GM11168 (cell line): ENCODE measurements around the gene KCND1.

Source experiments
- in situ Hi-C: fragments of 300-500 bp; cut with MboI; formaldehyde crosslinking; loops from one replicate; pipeline ENCODE4 v1.12.0; 2022; ENCODE audit warnings: low sequenced_read_pairs; ENCODE audit not compliant: unreplicated experiment

The KCND1 gene

DNA sequence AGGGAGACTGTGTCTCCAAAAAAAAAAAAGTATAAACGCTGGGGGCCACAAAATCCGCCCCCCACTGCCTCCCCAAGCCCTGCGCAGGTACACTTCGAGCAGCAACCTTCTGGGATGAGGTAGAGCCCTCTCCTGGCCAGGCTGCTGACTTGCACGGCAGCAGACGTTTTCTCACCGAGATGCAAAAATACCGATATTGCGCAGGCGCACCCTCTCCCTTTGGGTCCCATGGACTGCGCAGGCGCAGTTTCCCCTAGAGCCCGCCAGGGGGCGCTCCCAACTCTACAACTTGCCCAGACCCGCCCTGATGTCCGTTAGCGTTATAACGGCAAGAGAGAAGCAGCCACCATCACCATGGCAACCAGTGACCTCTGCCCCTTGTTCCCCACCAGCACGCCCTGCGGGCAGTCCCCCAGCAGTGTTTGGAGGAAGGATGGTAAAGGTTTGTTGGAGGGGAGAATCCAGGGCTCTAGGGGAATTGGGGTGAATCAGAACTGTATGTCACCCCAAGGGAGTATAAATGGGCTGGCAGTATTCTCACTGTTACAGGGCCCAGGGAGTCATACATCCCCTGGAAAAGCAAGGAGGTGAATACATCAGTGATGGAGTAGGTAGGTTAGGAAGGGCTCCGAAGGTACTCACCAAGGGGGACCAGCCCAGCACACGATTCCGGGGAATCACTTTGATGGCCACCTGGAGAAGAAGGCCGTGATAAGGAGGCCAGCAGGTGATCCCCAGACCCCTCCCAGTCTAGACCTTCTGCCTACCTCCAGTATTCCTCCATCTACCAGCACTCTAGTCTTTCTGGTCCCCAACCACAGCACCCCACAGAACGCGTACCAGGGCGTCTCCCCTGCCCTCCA lies 54.3 kb downstream of the KCND1 start:
- in situ Hi-C loops, result no loop called here

DNA sequence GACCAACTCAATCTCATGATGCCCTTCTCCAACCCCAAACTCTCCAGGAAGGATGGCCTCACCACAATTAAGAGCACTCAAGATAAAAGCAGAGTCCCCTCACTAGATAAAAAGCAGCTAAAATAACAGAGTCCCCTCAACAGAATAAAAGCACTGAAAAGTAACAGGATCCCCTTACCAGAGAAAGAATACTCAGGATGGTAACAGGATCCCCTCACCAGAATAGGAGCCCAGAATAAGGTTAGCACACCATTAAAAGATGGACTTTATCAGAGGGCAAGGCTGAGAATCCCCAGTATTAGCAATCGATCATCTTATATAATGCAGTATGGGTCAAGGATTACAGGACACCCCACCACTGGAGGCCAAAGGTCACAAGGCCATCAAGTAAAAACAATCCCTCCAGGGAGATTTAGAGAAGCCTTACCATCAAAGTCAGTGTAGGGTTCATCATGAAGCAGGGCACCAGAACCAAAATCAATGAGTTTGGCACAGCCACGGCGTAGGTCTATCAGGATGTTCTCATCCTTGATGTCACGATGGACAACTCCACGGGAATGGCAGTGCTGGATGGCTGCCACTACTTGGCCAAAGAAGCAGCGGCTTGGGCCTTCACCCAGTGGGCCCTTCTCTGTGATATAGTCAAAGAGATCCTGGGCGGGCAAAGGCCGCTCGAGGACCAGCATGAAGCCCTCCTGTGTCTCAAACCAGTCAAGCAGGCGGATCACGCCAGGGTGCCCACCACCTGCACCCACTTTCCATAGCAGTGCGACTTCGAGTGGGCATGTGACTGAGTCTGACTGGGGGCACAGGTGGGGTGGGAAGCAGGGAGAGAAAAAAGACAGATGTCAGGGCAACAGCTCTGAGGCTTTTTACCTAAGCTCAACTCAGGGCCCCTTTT lies 56.8 kb downstream of the KCND1 start:
- in situ Hi-C loops, result loop anchor here (5.0 kb wide), 1 partner anchor 32 kb away; no protein-coding TSS in a partner anchor

DNA sequence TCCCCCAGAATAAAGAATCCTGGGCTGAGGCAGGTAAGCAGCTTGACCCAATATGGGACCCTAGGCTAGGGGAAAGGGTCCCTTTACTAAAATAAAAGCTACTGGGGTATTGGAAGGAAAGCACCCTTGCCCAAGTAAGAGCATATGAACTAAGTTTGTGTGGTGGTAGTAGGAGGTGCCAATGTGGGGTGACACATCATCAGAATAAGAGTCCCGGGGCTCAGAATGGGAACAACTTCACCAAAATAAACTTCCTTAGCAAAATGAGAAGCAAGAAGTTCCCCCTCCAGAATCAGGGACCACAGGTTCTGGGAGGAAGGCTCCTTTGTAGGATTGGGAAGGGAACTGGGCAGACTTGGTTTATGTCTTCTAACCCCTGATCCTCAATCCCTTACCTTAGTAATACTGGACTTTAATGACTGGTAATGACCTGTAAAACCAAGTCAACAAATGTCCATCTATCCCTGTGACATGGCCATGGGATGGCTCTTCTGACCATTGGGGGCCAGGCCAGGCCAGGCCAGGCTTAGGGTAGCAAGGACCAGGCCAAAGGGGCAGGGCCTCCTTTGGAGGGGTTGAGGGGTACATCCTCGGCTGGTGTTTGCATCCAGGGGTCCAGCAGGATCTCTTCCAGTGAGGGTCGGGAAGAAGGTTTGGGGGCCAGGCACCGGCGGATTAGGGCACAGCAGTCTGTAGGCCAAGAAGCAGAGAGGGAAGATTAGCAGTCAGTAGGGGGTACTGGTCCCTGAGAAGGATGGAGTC lies 57.9 kb downstream of the KCND1 start:
- in situ Hi-C loops, result loop anchor here (5.0 kb wide), 1 partner anchor 34 kb away; no protein-coding TSS in a partner anchor

DNA sequence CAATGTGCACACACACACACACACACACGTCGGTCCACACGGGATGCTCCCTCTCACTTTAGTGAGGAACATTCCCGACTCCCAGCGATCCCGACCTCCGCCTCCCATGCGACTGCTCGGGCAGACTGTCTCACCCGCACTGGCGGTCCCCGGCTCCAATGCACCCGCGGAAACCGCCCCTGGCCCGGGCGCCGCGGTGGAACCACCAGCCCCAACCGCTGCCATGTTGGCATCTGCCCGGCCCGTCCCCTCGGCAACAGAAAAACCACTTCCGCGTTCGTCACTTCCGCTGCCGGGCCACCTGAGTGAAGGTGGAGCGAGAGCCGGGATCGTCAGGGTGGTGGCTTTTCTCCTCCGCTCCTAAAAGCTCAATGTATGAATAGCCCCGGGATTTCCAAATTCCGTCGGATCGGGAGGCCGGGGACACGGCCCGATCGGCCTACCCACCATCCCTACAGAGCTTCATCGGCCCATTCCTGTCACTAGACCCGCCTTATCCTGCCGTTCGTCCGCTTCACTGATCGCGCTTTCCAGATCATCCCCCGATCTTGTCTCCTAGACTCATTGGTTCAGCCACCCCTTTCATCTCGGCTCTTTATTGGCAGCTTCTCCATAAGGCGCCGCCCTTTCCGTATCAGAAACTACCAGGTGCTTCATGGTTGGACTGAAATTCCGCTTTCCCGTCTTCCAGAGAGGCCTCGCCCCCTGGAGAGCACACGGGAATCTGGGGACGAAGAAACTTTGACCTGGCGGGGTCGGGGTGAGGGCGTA lies 60.0 kb downstream of the KCND1 start, which contains the start of gene SLC35A2:
Gene SLC35A2, minus strand, starts transcription at position 235 of the 771 bp plus-strand sequence. Its CDS starts 10 bp downstream, at position 225.
- in situ Hi-C loops, result loop anchor here (5.0 kb wide), 1 partner anchor 36 kb away; no protein-coding TSS in a partner anchor
